ENCODE results near the gene TNK1.

DNA sequence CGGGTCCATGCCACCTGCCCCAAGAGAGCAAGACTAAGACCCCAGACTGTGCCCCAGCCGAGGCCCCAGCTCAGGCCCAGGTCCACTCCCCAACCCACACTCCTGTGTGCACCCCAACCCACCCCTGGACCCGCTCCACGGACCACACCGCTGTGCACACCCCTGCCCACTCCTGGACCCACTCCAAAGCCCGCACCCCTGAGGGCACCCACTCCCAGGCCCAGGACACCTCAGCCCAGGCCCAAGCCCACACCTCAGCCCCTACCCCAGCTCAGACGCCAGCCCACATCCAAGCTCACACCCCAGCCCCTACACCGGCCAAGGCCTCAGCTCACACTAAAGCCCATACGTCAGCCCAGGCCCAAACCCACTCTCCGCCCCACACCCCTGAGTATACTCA is 48.8 kb downstream of the TNK1 start:
- TF ChIP-seq CTCF (IDR thresholded peaks at IDR 0.05) (no peak), EZH2 (IDR thresholded peaks at IDR 0.05; ENCODE audit: borderline replicate concordance, insufficient read depth, low read depth, low read length, poor library complexity, severe bottlenecking) (no peak)

All from B cell (primary cell).